HG03571 (cell line): ENCODE results near the gene STK32C.
"Not testable (repeated sequence)": the region's sequence is repeated elsewhere in the genome, so short reads cannot be mapped to it uniquely, and the experiment has no call there.

Experiments
- ATAC-seq: cut with Tn5 transposase; IDR thresholded peaks from one replicate; pipeline ENCODE4 v1.9.1; 2021; ENCODE audit not compliant: unreplicated experiment

The STK32C gene

GRCh38 chr10:132302421-132303310 lies 5.1 kb downstream of the STK32C start:
- no peak for ATAC-seq

GRCh38 chr10:132301371-132302330 lies 6.1 kb downstream of the STK32C start:
- ATAC-seq = no peak

GRCh38 chr10:132300582-132300981 lies 7.2 kb downstream of the STK32C start:
- no peak for ATAC-seq

GRCh38 chr10:132299371-132300336 lies 8.1 kb downstream of the STK32C start:
- no peak for ATAC-seq

- no peak for ATAC-seq
Observed at GRCh38 chr10:132298038-132298881, 9.5 kb downstream of the STK32C start.

GRCh38 chr10:132297526-132297925 lies 10.2 kb downstream of the STK32C start:
- no peak for ATAC-seq

GRCh38 chr10:132296666-132297443 lies 10.9 kb downstream of the STK32C start:
- ATAC-seq = no peak

GRCh38 chr10:132295481-132295880 lies 12.3 kb downstream of the STK32C start:
- ATAC-seq = not testable (repeated sequence)

GRCh38 chr10:132294561-132295318 lies 13.0 kb downstream of the STK32C start:
- ATAC-seq = no peak

GRCh38 chr10:132293813-132294520 lies 13.8 kb downstream of the STK32C start:
- ATAC-seq = no peak

- no peak for ATAC-seq
Observed at GRCh38 chr10:132293201-132293812, 14.4 kb downstream of the STK32C start.

- ATAC-seq = no peak
Observed at GRCh38 chr10:132292287-132293200, 15.2 kb downstream of the STK32C start.

GRCh38 chr10:132291826-132292225 lies 15.9 kb downstream of the STK32C start:
- no peak for ATAC-seq

- no peak for ATAC-seq
Observed at GRCh38 chr10:132290631-132291030, 17.1 kb downstream of the STK32C start.

GRCh38 chr10:132289439-132289838 lies 18.3 kb downstream of the STK32C start:
- no peak for ATAC-seq
